AG04450 (cell line): Measurements from ENCODE around the gene ATP6V1B1. TPM values are rescaled to one million over a fixed set of nuclear protein-coding genes. Genes with fewer than 3 reads are reported as not detected.
A peak's percentile ranks its signal among the peaks of the same experiment; 100 is the strongest.

Experiments used
- CTCF ChIA-PET: fragments of 300-600, 350-600 bp; formaldehyde crosslinking; extraction: SDS; loops from one replicate; lab custom pipeline; 2022; ENCODE audit warnings: antibody characterized with exemption, inconsistent platforms; lab: Charles Lee
- POLR2A ChIA-PET: fragments of 350-600 bp; formaldehyde crosslinking; extraction: SDS; loops from one replicate; lab custom pipeline; 2021; ENCODE audit warnings: antibody characterized with exemption, inconsistent platforms; lab: Yijun Ruan, JAX
- DNase-seq: peaks from one replicate; pipeline ENCODE4 v3.0.0-alpha.2; 2011; ENCODE audit warnings: low read depth, low spot score
- H3K27ac ChIP-seq: one replicate; pipeline ENCODE4 v1.5.1; 2012; ENCODE audit warnings: low read depth, low read length, control low read depth
- H3K27me3 ChIP-seq: one replicate; pipeline ENCODE4 v1.6.0; 2012; ENCODE audit warnings: low read length; ENCODE audit not compliant: control insufficient read depth, insufficient read depth
- H3K4me3 ChIP-seq: 2 replicates; pipeline ENCODE4 v1.5.1; 2011; ENCODE audit warnings: mild to moderate bottlenecking, low read depth, low read length, control low read depth
- H3K9me3 ChIP-seq: 2 replicates; pipeline ENCODE4 v1.5.1; 2012; ENCODE audit warnings: low read length; ENCODE audit not compliant: control insufficient read depth, insufficient read depth
- CTCF ChIP-seq: IDR thresholded peaks from 2 replicates; pipeline ENCODE4 v1.5.1; 2011; ENCODE audit warnings: low read depth, low read length, control low read depth, inconsistent platforms
- polyA plus RNA-seq: library from polyadenylated mRNA; depleted of rRNA; stranded (reverse); fragments of >200 nt; gene quantifications from 2 replicates; pipeline ENCODE4 v1.2.3, GENCODE V29; 2011

The ATP6V1B1 gene
- polyA plus RNA-seq, 1 experiment = 0.82 TPM

GRCh38 chr2:70906439-70907005 lies 29.2 kb upstream of the ATP6V1B1 start:
- CTCF ChIA-PET = interaction anchor here (0.7 to 3.0 kb wide), 2 partner anchors 13 to 42 kb away, joined by 6 to 12 read pairs; no protein-coding TSS in a partner anchor

DNA sequence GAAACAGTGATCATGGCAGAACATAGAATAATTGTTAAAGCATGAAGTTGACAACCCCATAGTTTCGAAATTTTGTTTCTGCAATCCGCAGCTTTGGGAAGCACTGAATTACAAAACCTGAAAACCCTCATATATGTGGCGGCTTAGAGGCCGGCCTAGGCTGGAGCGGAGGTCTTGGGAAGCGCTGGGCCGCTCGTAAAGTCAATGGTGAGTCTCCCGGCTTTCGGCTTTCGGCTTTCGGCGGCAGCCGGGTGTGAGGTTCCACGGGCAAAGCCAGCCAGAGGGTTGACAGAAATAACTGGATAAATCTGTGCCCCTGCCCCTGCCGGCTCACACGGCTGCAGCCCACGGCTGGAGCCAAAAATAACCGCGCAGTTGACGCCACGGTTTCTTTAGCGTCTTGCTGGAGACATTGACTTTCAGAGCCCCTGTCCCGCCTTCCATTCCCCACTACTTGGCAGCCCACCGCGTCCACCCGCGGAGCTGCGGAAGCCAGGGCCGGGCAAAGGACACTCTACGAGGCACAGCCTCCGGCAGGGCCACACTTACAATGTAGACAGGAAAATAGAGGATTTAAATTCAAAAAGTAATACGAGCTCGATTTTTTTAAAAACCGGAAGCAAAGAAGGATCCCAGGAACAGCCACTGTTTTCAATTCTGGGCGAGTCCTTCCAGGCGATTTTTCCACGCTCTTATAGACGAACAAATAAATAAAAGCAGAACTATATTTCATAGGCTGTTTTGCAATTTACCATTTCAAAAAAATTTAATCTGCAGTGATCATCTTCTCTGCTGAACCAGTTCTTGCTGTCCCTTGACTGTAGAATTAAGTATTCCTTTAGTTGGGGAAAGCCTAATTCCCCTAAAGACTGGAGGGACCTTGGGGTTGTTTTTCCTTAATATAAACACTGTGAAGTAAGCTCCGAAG lies 28.3 kb upstream of the ATP6V1B1 start:
- H3K27ac ChIP-seq = no peak overlapping the region
- DNase-seq = no peak
- no peak for TF ChIP-seq CTCF
- H3K27me3 ChIP-seq = no peaks in the 10 kb centered on the region
- peaks cover 11% of the 10 kb centered on the region; the same call in 1 of the 2 replicates for H3K9me3 ChIP-seq
- ChIA-PET POLR2A (no interaction called here), CTCF (interaction anchor here (0.7 to 3.0 kb wide), 4 partner anchors 12 to 41 kb away, joined by 3 to 12 read pairs (median 5); no protein-coding TSS in a partner anchor)
- H3K4me3 ChIP-seq = peak overlapping the region; percentile 51

More at GRCh38 chr2:70906439-70907005, 29.2 kb upstream of the ATP6V1B1 start:
- TF ChIP-seq CTCF = no peak
- H3K27me3 ChIP-seq = no peaks in the 10 kb centered on the region
- no peak overlapping the region for H3K4me3 ChIP-seq
- DNase-seq = no peak
- no peak overlapping the region for H3K27ac ChIP-seq
- H3K9me3 ChIP-seq = peaks cover 11% of the 10 kb centered on the region; the same call in 1 of the 2 replicates
- POLR2A ChIA-PET = no interaction called here

GRCh38 chr2:70916291-70916690 lies 19.4 kb upstream of the ATP6V1B1 start:
- Histone ChIP-seq H3K27ac (no peak overlapping the region), H3K9me3 (no peaks in the 10 kb centered on the region), H3K4me3 (no peak overlapping the region), H3K27me3 (no peaks in the 10 kb centered on the region)
- TF ChIP-seq CTCF = no peak
- DNase-seq = no peak
- ChIA-PET CTCF (interaction anchor here (1.2 to 8.9 kb wide), 4 partner anchors 32 to 612 kb away, joined by 3 to 66 read pairs (median 13); no protein-coding TSS in a partner anchor), POLR2A (no interaction called here)

DNA sequence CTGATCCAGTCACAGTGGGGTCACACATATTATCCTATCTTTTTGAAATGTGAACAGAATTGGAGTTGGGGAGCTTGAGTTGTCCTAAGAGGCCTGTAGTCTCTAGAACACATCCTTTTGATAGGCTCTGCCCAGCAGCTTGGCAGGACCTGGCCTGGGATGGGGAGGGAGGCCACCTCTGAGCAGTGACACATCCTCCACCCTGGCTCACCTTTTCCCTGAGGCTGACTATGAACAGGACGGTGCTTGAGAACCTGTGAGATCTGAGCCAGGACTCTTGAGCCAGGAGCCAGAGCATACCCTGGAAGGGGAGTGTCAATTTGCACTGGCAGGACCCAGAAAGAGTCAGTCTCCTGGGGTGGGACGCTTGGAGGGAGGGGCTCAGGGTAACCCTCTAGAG lies 17.7 kb upstream of the ATP6V1B1 start:
- ChIA-PET POLR2A (no interaction called here), CTCF (interaction anchor here (0.6 to 8.9 kb wide), 4 partner anchors 29 to 664 kb away, joined by 3 to 66 read pairs (median 4); no protein-coding TSS in a partner anchor)
- no peaks in the 10 kb centered on the region for H3K9me3 ChIP-seq
- H3K27me3 ChIP-seq = no peaks in the 10 kb centered on the region
- no peak for TF ChIP-seq CTCF
- no peak overlapping the region for H3K27ac ChIP-seq
- H3K4me3 ChIP-seq = no peak overlapping the region
- DNase-seq = no peak
